Left ventricle myocardium superior (tissue), 1 donor: ENCODE measurements around the gene TGFA. TPM values are rescaled to one million over a fixed set of nuclear protein-coding genes. Genes with fewer than 3 reads are reported as not detected.
"Not testable (repeated sequence)": the region's sequence is repeated elsewhere in the genome, so short reads cannot be mapped to it uniquely, and the experiment has no call there.

ENCODE experiments used
- ATAC-seq: fragments of 200-7000 bp; cut with Tn5 transposase; one replicate; pipeline ENCODE4 v1.9.1; 2020; ENCODE audit warnings: mild to moderate bottlenecking, moderate library complexity
- DNase-seq: peaks from one replicate; pipeline ENCODE4 v3.0.0-alpha.2; 2020
- intact Hi-C: fragments of 100-400 bp; cut with micrococcal nuclease; formaldehyde crosslinking; loops from one replicate; pipeline ENCODE4 v1.11.0; 2022
- total RNA-seq: library from RNA; stranded (reverse); fragmentation: NEBNext Ultra II Directional; extraction: Animal tissue kit (Norgen Biotek cat#: 25700); gene quantifications from one replicate; pipeline ENCODE4 v1.2.1, GENCODE V29; 2021
- donor health status: DM: no; HTN: yes; CAD: no; lungs with severe emphysema.

TGFA gene
- total RNA-seq, 1 donor from 2014 or later, result 1.1 TPM

GRCh38 chr2:70469961-70470360 lies 83.7 kb downstream of the TGFA start:
- ATAC-seq, result no peak
- intact Hi-C loops, result no loop called here
- no peak for DNase-seq

GRCh38 chr2:70469435-70469834 lies 84.2 kb downstream of the TGFA start:
- intact Hi-C loops, result no loop called here
- ATAC-seq (no peak), DNase-seq (no peak)

DNA sequence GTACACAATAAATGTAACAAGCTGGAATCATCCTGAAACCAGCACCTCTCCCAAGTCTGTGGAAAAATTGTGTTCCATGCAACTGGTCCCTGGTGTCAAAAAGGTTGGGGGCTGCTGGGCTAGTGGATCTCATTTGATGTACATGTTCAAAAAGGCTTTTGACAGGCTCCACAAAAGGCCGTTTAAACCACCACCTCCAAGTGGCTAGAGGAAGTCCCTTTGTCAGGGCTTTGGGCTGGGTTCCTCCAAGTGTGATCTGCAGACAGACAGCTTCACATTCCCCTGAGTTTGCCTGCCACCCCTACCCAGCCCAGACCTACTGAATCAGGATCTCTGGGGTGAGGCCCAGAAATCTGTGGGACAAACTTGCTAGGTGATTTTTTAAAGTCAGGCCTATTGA lies 84.7 kb downstream of the TGFA start:
- ATAC-seq (no peak), DNase-seq (no peak)
- intact Hi-C loops, result no loop called here

DNA sequence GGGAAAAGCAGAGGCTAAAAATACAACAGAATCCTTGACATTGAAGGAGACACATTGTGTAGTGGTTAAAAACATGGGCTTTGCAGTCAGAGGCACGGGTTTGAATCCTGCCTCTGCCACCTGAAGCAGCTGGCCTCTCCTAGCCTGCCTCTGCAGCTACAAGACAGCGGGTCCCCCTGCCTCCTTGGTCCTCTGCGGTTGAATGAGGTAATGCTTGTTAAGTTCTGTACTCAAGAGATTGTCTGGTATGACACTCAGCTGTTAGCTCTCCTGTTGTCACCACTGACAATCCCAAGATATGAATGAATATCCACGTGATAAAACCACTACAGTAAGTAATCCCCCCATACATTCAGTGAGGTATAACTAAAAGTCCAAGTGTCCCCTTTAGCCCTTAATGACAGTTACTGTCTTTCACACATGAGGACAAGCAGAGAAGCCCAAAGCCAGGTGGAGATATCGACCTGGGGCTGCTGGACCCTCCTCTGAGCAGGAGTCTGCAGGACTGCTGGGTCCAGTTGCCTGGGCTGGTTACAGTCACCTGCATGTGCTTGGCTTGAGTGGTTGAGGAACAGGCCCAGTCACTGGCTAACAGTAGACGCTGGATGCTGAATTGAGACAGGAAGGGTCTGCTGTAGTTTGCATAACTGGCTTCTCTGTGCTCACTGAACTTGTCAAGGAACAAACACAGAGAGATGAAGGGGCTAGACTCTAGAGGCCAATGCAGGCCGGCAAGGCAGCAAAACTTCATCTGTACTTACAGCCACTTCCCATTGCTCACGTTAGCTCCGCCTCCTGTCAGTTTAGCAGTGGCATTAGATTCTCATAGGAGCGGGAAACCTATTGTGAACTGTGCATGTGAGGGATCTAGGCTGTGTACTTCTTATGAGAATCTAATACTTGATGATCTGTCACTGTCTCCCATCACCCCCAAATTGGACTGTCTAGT lies 85.5 kb downstream of the TGFA start:
- ATAC-seq, result no peak
- intact Hi-C loops, result no loop called here
- DNase-seq, result no peak

DNA sequence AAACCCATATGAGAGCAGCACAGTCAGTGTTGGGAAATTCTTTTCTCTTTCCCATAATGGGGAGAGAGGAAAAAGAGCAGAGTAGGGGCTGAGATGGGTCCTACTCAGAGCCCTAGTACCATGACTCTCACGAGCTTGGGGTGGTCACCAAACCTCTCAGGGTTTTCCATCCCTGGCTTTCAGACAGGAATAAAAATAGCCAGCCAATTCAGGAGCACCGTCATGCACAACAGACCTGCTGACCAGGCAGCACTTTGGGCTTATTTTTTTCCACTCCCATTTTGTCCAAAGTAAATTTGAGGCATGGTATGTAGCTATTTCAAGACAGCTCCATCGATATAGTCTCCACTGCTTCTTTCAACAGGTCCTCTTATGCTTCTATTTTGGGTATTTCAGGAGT lies 86.4 kb downstream of the TGFA start:
- ATAC-seq, result peak; percentile 60
- no peak for DNase-seq

GRCh38 chr2:70466647-70467046 lies 87.0 kb downstream of the TGFA start:
- intact Hi-C loops, DNase-seq, ATAC-seq: not testable (repeated sequence)

More for the DNA sequence above, 86.4 kb downstream of the TGFA start:
- intact Hi-C loops, result no loop called here

DNA sequence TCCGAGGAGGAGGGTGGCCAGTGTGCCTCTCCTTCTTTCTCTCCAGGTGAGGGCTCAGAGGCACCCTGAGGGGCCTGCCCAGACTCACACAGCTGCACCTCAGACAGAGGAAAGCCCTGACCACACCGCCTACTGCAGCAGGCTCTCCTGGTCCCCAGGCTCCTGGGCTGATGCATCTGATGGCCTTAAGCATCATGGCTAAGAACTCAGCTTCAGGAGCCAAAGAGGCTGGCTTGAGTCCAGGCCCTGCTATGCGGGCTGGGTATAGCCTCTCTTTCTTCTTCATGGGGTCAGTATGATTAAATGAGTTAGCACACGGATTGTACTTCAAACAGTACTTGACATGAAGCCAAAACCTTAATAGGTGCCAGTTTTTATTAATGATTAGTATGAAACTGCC lies 89.6 kb downstream of the TGFA start:
- intact Hi-C loops, result no loop called here
- no peak for ATAC-seq
- DNase-seq, result no peak

DNA sequence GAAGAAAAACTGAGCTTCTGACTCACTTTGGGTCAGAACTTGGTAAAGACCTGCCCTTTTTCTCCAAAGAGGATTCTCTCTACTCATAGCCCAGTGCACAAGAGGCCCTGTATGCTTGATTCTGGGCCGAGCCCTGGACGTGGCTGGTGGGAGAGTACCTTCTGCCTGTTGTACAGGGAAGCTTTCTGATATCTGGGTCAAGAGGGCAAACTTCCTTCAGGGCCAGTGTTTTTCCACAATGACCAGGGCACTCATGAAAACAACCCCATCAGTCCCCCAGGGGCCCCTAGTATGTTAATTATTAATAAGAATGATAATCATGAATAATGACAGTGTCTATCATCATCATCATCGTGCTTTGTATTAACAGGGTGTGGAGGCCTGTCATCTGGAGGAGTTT lies 90.0 kb downstream of the TGFA start:
- DNase-seq, result no peak
- intact Hi-C loops, result no loop called here
- ATAC-seq, result no peak

DNA sequence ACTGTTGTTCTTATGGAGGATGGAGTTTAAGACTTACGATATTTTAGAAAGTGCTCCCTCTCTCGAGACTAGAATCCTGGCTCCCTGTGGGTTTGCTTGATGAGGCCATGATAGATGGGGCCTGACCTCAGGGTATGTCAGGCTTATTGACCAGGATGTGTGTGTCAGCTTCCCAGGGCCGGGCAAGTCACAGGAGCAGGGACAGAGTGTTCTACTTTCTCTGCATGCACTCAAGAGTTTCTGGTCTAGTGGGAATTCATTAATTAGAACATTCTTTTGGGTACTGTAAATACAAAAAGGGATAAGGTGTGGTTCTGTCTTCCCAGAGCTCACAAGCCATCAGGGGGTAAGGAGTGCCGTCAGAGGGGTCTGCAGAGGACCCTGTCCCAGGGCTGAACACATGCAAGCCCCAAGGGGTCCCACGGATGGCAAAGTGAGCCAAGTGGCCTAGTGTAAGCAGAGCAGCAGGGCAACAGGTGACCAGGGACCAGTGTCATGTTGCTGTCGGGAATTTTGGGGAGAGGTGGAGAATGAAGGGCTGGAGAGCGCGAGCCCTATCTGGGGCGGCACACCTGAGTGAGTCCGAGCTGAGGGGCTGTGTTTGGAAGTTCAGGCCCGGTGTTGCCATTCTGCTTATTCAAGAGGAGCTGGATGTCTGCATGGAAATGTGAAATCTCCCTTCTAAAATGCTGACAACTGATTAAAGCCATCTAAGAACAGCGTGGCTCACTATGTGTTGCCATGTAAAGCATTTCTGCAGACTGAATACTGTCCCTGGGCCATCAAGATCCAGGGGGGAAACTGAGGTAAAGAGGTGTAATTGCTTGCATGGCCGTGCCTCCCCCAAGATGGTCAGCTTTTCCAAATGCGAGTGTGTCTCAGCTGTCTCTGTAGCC lies 91.4 kb downstream of the TGFA start:
- ATAC-seq (no peak), DNase-seq (no peak)
- intact Hi-C loops, result no loop called here

GRCh38 chr2:70461414-70461813 lies 92.2 kb downstream of the TGFA start:
- ATAC-seq (no peak), DNase-seq (no peak)
- intact Hi-C loops, result no loop called here

GRCh38 chr2:70460333-70460732 lies 93.3 kb downstream of the TGFA start:
- intact Hi-C loops, result no loop called here
- ATAC-seq, result no peak
- DNase-seq, result no peak

GRCh38 chr2:70458661-70459060 lies 95.0 kb downstream of the TGFA start:
- DNase-seq (no peak), ATAC-seq (no peak)
- intact Hi-C loops, result no loop called here

DNA sequence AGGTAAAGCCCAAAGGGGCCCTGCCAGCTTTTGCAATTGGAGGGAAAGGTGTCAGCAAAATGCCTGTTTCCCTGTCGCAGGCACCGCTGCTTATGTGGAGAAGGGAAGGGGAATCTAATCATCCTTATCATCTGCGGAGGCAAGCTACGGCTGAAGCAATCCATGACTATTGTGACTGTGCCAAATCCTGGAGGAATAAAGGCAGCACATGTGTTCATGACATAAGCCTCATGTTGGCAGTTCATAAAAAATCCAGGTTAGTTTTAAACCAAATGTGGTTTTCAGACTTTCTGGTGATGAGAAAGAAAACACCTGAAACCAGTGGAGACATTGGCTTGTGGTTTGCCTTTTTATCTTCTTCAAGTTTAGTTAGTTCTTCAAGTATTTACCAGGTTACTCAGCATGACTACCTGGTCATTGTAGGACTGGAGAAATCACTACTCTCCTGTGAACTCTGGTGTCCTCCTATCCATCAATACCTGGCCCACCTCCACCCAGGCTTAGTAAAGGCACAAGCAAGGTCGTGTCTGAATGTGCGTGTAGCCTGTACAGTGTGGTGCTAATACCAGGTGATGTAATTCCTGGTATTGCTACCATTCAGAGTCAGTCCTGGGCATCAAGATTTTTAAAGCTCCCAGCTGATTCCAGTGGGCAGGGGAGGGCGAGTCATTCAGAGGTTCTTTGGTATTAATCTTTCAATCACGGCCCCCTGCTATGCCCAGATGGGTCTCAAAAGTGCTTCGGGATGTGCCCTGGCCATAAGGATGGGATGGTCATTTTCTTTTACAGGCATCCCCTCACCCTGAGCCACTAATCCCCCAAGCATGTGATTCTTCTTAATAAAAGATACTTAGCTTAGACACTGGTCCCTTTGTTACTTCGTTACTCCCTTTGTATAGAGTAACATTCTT lies 96.8 kb downstream of the TGFA start:
- intact Hi-C loops, result no loop called here
- no peak for ATAC-seq

DNA sequence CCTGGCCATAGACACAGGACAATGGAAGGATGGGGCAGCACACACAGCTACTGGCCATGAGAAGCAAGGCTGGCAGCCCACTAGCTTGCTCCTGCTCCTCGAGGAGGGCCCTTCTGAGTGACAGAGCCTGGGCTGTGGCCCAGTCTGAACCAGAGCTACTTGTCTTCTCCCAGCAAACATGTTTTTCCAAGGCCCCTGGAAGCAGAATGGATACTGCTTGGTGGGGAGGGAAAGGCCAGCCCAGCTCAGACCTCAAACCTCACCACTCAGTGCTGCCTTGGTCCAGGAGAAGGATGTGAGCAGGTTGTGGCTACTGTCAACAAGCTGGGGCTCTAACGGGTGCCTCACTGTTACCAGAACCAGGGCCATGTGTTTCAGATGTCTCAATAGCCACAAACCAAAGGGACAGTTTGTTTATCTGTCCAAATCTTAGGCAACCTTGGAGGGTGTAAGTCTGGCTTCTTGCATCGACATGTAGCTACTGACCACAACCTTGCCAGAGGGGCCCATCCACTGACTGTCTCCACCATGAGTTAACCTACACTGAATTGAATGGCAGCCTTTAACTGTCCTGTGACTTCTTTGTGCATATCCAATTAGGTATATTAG lies 98.6 kb downstream of the TGFA start:
- no peak for ATAC-seq
- DNase-seq, result no peak
- intact Hi-C loops, result no loop called here

More for the DNA sequence above, 96.8 kb downstream of the TGFA start:
- DNase-seq, result no peak

DNA sequence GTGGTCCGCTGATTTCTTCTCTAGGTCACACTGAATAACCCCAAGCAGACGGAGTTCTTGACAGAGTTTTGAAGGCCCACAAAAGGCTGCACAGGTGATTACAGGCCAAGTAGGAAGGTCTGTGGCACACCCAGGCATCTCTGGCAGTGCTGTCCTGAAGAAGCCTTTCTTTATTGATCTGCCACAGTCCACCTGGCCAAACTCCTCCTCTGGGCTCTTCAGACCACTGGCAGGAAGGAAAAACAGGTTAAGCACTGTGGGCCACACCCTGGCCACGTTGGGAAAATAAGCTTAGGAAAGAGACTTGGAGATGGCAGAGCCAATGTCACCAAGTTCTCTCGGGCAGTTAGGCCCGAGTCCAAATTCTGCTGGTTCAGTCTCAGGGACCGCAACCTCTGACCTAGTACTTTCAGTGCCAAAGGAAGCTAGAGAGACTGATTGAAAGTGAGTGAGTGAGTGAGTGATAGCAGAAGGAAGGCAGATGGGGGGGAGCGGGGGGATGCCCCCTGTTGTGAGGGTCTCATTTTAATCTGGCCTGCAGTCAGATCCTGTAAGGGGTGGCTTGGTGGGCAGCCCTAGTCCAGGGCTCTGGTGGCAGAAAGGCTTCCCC lies 102.9 kb downstream of the TGFA start:
- intact Hi-C loops, result no loop called here
- ATAC-seq, result no peak

GRCh38 chr2:70448041-70448440 lies 105.6 kb downstream of the TGFA start:
- DNase-seq, result no peak
- no peak for ATAC-seq
- intact Hi-C loops, result no loop called here

More for the DNA sequence above, 102.9 kb downstream of the TGFA start:
- no peak for DNase-seq

DNA sequence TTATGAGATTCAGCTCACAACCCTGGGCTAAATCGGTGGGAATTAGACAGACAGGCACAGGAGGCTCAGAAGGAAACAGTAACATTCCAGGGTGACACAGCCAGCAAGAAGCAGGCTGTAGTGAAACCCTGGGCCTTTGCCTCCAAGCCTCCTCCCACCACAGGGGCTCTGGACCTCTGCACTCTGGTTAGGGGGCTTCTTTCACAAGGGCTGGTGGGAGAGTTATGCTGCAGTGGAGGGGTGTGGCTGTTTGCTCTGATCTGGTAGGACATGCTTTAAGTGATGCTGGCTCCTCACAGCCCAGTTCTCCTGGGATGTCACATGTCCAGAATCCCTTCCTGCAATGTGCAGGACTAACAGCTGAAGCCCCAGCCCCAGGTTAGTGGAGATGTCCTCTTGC lies 109.9 kb downstream of the TGFA start:
- intact Hi-C loops, result no loop called here
- DNase-seq (no peak), ATAC-seq (no peak)

GRCh38 chr2:70443078-70443465 lies 110.6 kb downstream of the TGFA start:
- intact Hi-C loops, result no loop called here
- ATAC-seq (no peak), DNase-seq (no peak)
